22Rv1 (cell line): Measurements from ENCODE around the gene CSF1.

Source experiments
- ZFX ChIP-seq: fragments of 450-650 bp; IDR thresholded peaks from 2 replicates; pipeline ENCODE4 v1.6.1; 2017; ENCODE audit warnings: antibody characterized with exemption, borderline replicate concordance
- TF ChIP-seq, protein P1 (sequence below): fragments of 450-650 bp; IDR thresholded peaks from 2 replicates; pipeline ENCODE4 v1.5.1; 2017; ENCODE audit warnings: mild to moderate bottlenecking

DNA sequence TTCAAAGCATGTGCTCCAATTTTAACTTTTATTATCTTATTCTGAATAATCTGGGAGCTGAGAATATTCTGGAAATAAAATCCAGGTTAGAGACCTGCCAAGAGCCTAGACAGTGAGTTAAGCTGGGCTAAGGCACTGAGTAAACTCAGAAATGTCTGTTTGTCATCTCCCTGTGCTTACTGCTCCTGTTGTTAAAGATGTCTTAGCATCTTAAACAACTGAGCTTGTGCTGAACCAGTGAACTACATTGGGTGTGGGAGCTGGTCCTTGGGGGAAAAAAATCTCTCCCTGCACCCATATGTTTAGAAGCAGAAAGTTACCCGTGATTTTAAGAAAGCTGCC lies 49.0 kb downstream of the CSF1 start:
- TF ChIP-seq, protein P1, sequence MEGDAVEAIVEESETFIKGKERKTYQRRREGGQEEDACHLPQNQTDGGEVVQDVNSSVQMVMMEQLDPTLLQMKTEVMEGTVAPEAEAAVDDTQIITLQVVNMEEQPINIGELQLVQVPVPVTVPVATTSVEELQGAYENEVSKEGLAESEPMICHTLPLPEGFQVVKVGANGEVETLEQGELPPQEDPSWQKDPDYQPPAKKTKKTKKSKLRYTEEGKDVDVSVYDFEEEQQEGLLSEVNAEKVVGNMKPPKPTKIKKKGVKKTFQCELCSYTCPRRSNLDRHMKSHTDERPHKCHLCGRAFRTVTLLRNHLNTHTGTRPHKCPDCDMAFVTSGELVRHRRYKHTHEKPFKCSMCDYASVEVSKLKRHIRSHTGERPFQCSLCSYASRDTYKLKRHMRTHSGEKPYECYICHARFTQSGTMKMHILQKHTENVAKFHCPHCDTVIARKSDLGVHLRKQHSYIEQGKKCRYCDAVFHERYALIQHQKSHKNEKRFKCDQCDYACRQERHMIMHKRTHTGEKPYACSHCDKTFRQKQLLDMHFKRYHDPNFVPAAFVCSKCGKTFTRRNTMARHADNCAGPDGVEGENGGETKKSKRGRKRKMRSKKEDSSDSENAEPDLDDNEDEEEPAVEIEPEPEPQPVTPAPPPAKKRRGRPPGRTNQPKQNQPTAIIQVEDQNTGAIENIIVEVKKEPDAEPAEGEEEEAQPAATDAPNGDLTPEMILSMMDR = no peak
- TF ChIP-seq ZFX = no peak
